SH-SY5Y (cell line): ENCODE data around the gene NRP1.

Source experiments
- GATA2 ChIP-seq: IDR thresholded peaks from 2 replicates; pipeline ENCODE4 v1.6.1; 2011; ENCODE audit warnings: mild to moderate bottlenecking, low read depth, low read length
- GATA3 ChIP-seq: IDR thresholded peaks from 2 replicates; pipeline ENCODE4 v1.6.1; 2011; ENCODE audit warnings: low read depth, mild to moderate bottlenecking, low read length, moderate library complexity

The NRP1 gene

DNA sequence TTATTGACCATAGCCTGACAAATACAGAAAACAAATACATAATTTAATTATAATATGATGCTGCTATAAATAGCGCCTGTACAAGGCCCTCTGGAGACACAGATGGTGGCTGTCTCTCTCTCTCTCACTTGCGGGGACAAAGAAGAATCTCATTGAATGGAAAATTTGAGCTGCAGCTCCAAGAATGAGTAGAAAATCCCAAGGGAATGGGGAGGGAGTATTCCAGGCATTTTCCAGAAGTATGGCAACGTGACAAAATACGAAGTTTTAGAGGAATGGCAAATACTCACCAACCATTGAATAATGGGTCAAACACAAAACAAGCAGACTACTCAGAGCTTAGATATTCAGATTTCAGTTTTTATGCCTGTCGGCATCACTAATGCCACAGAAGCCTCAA, 179.9 kb downstream of the NRP1 start:
- no peak for TF ChIP-seq GATA3
- TF ChIP-seq GATA2: no peak

DNA sequence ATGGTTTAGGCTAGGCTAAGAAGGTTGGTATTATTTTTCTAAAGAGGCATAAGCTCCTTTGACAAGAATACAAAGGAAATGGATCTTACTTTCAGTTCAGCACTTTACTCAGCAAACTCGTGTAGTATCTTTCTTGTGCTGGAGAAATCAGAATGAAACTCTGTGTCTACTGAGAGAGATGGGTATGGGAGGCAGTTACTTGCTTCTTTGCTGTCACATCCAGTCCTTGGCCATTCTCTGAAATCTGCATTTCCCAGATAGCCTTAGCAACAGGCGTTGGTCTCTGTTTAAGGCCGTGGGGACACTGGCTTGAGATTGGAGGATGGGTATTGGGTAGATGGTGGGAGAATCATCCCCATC, 180.5 kb downstream of the NRP1 start:
- TF ChIP-seq GATA2 (no peak), GATA3 (no peak)

DNA sequence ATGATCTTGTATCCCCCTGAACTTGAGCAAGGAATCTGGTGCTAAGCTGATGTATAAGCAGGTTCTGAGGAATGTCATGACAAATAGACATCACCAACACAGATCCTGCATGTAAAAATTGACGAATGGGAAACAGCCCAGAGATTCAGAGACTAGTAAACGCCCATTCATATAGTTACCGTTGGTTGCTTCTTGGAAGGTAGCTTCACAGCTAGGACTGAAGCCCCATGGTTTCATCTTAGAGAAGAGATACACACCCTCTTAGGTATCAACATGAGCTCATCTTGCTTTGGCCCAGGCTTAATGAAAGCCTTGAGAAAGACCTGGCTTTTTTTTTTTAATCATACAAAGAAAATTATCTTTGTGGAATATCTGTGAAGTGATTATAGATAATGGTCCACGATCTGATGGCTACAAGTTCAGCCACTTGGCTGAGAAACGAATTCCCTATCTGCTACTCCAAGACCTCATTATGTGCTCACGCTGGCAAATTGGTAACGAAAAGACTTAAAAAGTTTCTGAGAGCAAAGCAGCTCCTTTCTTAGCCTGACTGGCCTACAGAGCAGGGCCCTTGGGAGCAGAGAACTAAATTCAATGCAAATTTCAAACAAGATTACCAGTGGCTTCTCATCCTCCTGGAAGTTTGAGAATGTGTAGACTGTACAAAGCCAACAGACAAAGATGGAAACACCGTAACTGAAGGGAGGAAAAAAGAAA, 181.1 kb downstream of the NRP1 start:
- no peak for TF ChIP-seq GATA2
- no peak for TF ChIP-seq GATA3

- TF ChIP-seq GATA2 (no peak), GATA3 (no peak)
These were observed 181.7 kb downstream of the NRP1 start for GRCh38 chr10:33152750-33153149.

DNA sequence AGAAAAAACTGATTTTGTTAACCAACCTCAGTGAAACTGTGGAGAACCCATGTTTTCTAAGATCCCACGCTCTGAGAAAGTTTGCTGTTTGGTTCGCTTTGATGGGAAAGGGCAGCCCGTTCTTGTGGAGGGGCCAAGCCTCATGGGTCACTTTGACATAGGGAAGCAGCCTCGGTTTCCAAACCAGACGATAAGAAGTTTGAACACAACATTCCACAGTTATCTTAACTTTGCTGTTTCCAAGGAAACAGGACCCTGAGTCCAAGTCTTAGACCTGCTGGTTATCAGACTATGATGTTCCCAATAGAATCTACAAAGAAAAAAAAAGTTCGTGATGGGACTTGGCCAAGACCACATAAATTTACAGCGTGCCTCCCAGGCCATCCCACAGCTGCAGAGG, 182.3 kb downstream of the NRP1 start:
- TF ChIP-seq GATA2 (no peak), GATA3 (no peak)

- TF ChIP-seq GATA2 (no peak), GATA3 (no peak)
These were observed 183.1 kb downstream of the NRP1 start for GRCh38 chr10:33151344-33151864.

DNA sequence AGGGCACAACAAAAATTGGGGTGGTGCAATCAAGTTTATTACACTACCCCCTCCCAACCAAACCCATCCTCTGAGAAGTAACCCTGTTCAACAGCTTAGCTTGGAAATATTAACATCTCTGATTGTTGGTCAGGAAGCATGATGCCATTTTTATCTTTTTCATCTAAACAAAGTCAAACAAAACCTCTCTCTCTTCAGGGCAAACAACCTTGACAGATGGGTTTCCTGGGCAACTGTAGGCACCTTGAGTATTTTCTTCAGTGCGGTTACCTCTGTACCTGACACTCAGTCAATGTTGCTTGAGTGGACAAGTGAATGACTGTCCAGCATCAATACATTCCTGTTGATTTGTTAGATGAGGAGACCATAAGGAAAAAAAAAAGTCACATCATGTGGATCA, 183.6 kb downstream of the NRP1 start:
- TF ChIP-seq GATA2 (no peak), GATA3 (no peak)

DNA sequence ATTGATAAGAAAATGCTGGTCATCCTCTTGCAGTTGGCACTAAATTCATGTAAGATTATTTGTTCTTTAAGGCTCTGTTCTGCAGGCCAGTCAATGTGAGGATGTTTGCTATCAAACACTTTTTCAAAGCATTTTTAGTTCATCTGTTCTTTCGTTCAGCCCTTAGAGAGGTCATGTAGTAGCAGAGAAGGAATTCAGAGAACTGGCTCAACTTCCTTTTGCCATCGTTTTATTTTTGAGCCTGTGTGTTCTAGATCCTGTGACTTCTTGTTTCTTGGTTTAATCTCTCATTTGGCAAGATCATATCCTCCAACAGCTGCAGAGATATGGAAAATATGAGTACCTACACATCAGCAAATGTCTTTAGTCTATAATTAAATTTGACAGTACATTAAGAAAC, 184.3 kb downstream of the NRP1 start:
- TF ChIP-seq GATA3: no peak
- no peak for TF ChIP-seq GATA2

- no peak for TF ChIP-seq GATA2
- TF ChIP-seq GATA3: no peak
These were observed 187.5 kb downstream of the NRP1 start for GRCh38 chr10:33147013-33147310.

DNA sequence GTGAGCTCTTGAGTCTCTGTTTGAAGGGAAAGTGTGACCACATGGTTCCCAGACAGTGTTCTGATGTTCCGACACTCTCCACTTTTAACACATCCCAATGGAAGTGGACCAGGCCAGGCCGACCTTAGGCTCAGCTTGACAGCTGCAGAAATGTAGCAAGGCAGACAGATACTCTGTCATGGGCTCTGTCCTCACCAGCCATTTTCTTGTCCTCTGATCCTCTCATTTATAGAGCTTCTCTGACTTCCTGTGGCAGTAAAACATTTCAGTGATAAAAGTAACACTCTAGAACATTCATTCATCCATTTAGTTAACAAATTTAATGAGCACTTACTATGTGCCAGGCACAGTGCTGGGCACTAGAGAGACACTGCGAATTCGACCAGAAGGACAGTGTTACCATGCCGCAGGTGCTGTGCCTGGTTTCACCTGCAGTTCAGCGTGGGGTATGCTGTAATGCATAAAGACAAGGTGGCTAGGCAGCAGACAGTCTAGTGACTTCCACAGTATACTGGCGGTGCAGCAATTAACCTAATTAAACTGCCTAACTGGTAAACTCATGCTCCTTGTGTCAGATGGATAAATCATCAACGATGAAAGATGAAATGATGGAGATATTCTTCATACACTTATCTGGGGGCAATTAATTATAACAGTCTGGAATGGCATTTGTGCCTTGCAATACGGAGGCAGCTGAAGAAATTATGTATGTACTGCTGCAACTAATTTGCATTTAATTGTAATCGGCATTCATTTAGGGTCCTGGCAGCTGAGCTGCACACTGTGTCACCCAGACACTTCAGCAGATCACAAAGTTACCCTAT, 188.1 kb downstream of the NRP1 start:
- no peak for TF ChIP-seq GATA2
- no peak for TF ChIP-seq GATA3

- TF ChIP-seq GATA3 (no peak), GATA2 (no peak)
These were observed 188.8 kb downstream of the NRP1 start for GRCh38 chr10:33145451-33146188.

- no peak for TF ChIP-seq GATA3
- TF ChIP-seq GATA2: no peak
These were observed 191.2 kb downstream of the NRP1 start for GRCh38 chr10:33143160-33143728.

DNA sequence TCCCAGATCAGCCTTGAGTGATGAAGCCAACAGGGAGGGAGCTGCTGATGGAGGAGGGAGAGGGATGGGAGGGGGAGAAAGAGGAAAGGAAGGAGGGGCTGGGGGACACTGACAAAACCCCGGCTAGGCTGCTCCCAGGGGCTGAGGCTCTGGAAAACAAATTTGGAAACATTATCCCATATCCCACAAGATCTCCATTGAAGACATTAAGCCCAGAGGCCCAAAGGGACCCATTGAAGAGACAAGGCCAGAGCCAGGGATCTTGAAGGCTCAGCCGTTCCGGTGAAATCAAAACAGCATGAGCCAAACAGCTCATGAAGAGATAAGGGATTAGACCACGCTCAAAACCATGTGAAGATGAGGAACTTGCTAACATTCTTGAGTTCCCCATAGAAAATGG, 192.2 kb downstream of the NRP1 start:
- no peak for TF ChIP-seq GATA2
- TF ChIP-seq GATA3: no peak

DNA sequence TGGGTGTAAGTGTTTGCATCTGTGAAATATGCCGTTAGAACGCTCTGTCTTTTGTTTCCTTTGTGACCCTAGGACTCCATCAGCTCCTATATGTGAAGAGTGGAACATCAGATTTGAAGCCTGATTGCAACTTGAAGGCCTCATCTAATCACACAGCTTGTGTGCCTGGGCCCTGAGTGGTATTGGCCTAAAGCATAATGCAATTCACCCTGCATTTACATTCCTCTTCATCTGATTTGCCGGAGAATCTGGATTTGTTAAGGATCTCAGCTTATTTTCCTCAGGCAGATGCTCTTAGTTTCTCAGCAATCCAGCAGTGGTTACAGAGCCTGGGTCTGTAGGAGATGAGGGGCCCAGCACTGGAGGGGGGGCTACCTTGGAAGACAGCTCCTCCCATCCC, 193.2 kb downstream of the NRP1 start:
- TF ChIP-seq GATA3 (no peak), GATA2 (no peak)
